Prostate gland (tissue), 2 donors: ENCODE results near the gene APLF.

Source experiments
- POLR2A ChIP-seq: fragments of 450-650 bp; IDR thresholded peaks from one replicate; pipeline ENCODE4 v1.6.1; 2016; ENCODE audit warnings: antibody characterized with exemption, mild to moderate bottlenecking
- POLR2AphosphoS5 ChIP-seq: sonication (generic); formaldehyde crosslinking; IDR thresholded peaks from one replicate; pipeline ENCODE4 v1.6.1; 2017; ENCODE audit warnings: antibody characterized with exemption
- TF ChIP-seq, protein P1 (sequence below), 4 experiments: fragments of 200-600 bp in 2 of 4; fragments of 450-650 bp in 2 of 4; sonication (generic) in 2 of 4; IDR thresholded peaks; 1 replicate in 3 of 4; 2 replicates in 1 of 4; pipeline ENCODE4 v1.5.1; 2016 to 2019; ENCODE audit warnings: antibody characterized with exemption in 4 of 4, mild to moderate bottlenecking in 2 of 4, moderate library complexity in 2 of 4

DNA sequence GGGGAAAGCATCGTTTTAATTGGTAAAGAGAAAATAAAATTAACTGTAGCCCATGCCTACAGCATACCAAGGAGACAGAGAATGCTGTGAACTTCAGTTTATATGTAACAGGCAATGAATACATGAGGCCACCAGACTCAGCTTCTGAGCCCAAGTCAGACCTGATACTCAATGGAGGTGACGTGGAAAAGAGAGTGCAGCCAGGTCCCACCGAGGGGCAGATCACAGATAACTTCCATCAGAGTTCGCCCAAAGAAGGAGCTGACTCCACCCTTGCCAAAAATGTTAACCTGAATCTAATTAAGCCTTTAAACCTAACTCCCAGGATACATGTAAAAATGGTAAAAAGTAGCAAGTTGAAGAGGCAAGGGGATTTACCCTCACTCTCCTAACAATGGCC lies 123.8 kb downstream of the APLF start:
- TF ChIP-seq, protein P1, sequence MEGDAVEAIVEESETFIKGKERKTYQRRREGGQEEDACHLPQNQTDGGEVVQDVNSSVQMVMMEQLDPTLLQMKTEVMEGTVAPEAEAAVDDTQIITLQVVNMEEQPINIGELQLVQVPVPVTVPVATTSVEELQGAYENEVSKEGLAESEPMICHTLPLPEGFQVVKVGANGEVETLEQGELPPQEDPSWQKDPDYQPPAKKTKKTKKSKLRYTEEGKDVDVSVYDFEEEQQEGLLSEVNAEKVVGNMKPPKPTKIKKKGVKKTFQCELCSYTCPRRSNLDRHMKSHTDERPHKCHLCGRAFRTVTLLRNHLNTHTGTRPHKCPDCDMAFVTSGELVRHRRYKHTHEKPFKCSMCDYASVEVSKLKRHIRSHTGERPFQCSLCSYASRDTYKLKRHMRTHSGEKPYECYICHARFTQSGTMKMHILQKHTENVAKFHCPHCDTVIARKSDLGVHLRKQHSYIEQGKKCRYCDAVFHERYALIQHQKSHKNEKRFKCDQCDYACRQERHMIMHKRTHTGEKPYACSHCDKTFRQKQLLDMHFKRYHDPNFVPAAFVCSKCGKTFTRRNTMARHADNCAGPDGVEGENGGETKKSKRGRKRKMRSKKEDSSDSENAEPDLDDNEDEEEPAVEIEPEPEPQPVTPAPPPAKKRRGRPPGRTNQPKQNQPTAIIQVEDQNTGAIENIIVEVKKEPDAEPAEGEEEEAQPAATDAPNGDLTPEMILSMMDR (IDR thresholded peaks at IDR 0.05) = no peak
- TF ChIP-seq POLR2AphosphoS5 (no peak), POLR2A (no peak)
